H1 (cell line): ENCODE measurements around the gene PEX6. TPM values are rescaled to one million over a fixed set of nuclear protein-coding genes. Genes with fewer than 3 reads are reported as not detected.

Experiments
- CTCF ChIA-PET: fragments of 300-600 bp; sonication (Branson Sonifier 250); formaldehyde crosslinking; loops from one replicate; lab custom pipeline; 2021; ENCODE audit not compliant: partially characterized antibody; lab: Charles Lee
- POLR2A ChIA-PET: fragments of 300-600 bp; sonication (Branson Sonifier 250); formaldehyde crosslinking; loops from one replicate; lab custom pipeline; 2021; ENCODE audit warnings: inconsistent platforms; ENCODE audit not compliant: partially characterized antibody; lab: Charles Lee
- DNase-seq, 2 experiments: peaks; one replicate each; pipeline versions ENCODE4 v3.0.0 to v3.0.0-alpha.2; 2010 to 2022; ENCODE audit warnings: low spot score in 2 of 2, low read depth in 1 of 2, mixed read lengths in 1 of 2
- FAIRE-seq: peaks from 2 replicates; lab custom pipeline; 2011; peaks lifted over from hg19 to GRCh38; lab: Jason Lieb, UNC
- H2AFZ ChIP-seq: 2 replicates; pipeline ENCODE4 v1.8.1; 2012; ENCODE audit warnings: low read length, inconsistent platforms
- H2AK5ac ChIP-seq: 2 replicates; pipeline ENCODE4 v1.6.1; 2013; ENCODE audit warnings: low read depth, low read length
- H2BK120ac ChIP-seq: replicated peaks from 2 replicates; pipeline ENCODE3; 2013; ENCODE audit warnings: low read depth, low read length, inconsistent platforms
- H2BK12ac ChIP-seq: 2 replicates; pipeline ENCODE4 v1.6.1; 2013; ENCODE audit warnings: low read depth, low read length
- H2BK15ac ChIP-seq: 2 replicates; pipeline ENCODE4 v1.6.1; 2013; ENCODE audit warnings: low read length
- H2BK20ac ChIP-seq: 2 replicates; pipeline ENCODE4 v1.6.1; 2013; ENCODE audit warnings: low read length
- H2BK5ac ChIP-seq: 2 replicates; pipeline ENCODE4 v1.6.1; 2013; ENCODE audit warnings: low read depth, low read length
- H3K14ac ChIP-seq: 2 replicates; pipeline ENCODE4 v1.6.1; 2013; ENCODE audit warnings: inconsistent platforms; ENCODE audit not compliant: insufficient read length
- H3K18ac ChIP-seq: 2 replicates; pipeline ENCODE4 v1.6.1; 2013; ENCODE audit warnings: low read length; ENCODE audit errors: extremely low read depth
- H3K23ac ChIP-seq: 2 replicates; pipeline ENCODE4 v1.6.1; 2013; ENCODE audit warnings: inconsistent platforms; ENCODE audit not compliant: insufficient read length
- H3K23me2 ChIP-seq: 2 replicates; pipeline ENCODE4 v1.6.1; 2013; ENCODE audit warnings: low read depth, low read length
- H3K27ac ChIP-seq: 2 replicates; pipeline ENCODE4 v1.6.1; 2011; ENCODE audit warnings: low read depth, low read length, inconsistent platforms
- H3K27me3 ChIP-seq, 4 experiments: replicated peaks in 1 of 4; 1 replicate in 1 of 4; 2 replicates in 3 of 4; pipeline versions ENCODE4 v1.6.1 to v1.8.1; 2011 to 2013; ENCODE audit warnings: low read length in 3 of 4, mild to moderate bottlenecking in 3 of 4, inconsistent platforms in 2 of 4, mixed read lengths in 2 of 4, moderate library complexity in 1 of 4; ENCODE audit not compliant: control insufficient read depth in 3 of 4, insufficient read depth in 3 of 4; ENCODE audit errors: extremely low read depth in 1 of 4
- H3K36me3 ChIP-seq, 4 experiments: 2 replicates each; pipeline versions ENCODE4 v1.6.1 to v1.8.1; 2011 to 2013; ENCODE audit warnings: mild to moderate bottlenecking in 4 of 4, low read length in 3 of 4, moderate library complexity in 2 of 4, control low read depth in 1 of 4, inconsistent platforms in 1 of 4; ENCODE audit not compliant: insufficient read depth in 4 of 4, control insufficient read depth in 2 of 4
- H3K4ac ChIP-seq: replicated peaks from 2 replicates; pipeline ENCODE3; 2013; ENCODE audit warnings: low read length, low read depth, mixed read lengths, inconsistent platforms; ENCODE audit not compliant: insufficient read length
- H3K4me1 ChIP-seq, 4 experiments: replicated peaks in 1 of 4; 1 replicate in 1 of 4; 2 replicates in 3 of 4; pipeline versions ENCODE4 v1.6.1 to v1.8.1; 2011 to 2013; ENCODE audit warnings: low read length in 3 of 4, inconsistent platforms in 2 of 4, mixed read lengths in 1 of 4; ENCODE audit not compliant: insufficient read depth in 4 of 4, control insufficient read depth in 3 of 4
- H3K4me2 ChIP-seq, 2 experiments: 2 replicates each; pipeline versions ENCODE4 v1.6.1 to v1.8.1; 2011 to 2013; ENCODE audit warnings: low read depth in 2 of 2, low read length in 2 of 2, control low read depth in 1 of 2, inconsistent platforms in 1 of 2, mild to moderate bottlenecking in 1 of 2; ENCODE audit not compliant: insufficient read depth in 1 of 2
- H3K4me3 ChIP-seq, 4 experiments: fragments of 200-600, 300-600 bp in 1 of 4; sonication (generic), shearing (Covaris generic), sonication (Bioruptor Twin) in 1 of 4; 2 replicates each; pipeline versions ENCODE4 v1.5.1 to v1.8.1; 2011 to 2016; ENCODE audit warnings: low read length in 4 of 4, low read depth in 3 of 4, control low read depth in 2 of 4, inconsistent platforms in 2 of 4, mild to moderate bottlenecking in 2 of 4, mixed read lengths in 1 of 4, moderate library complexity in 1 of 4; ENCODE audit not compliant: insufficient read depth in 2 of 4; ENCODE audit errors: extremely low read depth in 1 of 4
- H3K56ac ChIP-seq: replicated peaks from 2 replicates; pipeline ENCODE3; 2013; ENCODE audit warnings: low read depth, mild to moderate bottlenecking, mixed read lengths, low read length, inconsistent platforms; ENCODE audit not compliant: insufficient read length
- H3K79me1 ChIP-seq: 2 replicates; pipeline ENCODE4 v1.6.1; 2013; ENCODE audit warnings: low read depth, low read length, control low read depth
- H3K79me2 ChIP-seq, 2 experiments: 2 replicates each; pipeline versions ENCODE4 v1.6.1 to v1.8.1; 2012 to 2013; ENCODE audit warnings: low read length in 2 of 2, mild to moderate bottlenecking in 2 of 2, inconsistent platforms in 1 of 2; ENCODE audit not compliant: insufficient read depth in 2 of 2, control insufficient read depth in 1 of 2
- H3K9ac ChIP-seq, 4 experiments: replicated peaks in 1 of 4; 1 replicate in 1 of 4; 2 replicates in 3 of 4; pipeline versions ENCODE4 v1.6.1 to v1.8.1; 2011 to 2013; ENCODE audit warnings: low read depth in 3 of 4, low read length in 3 of 4, control low read depth in 2 of 4, mild to moderate bottlenecking in 2 of 4, moderate library complexity in 2 of 4, inconsistent platforms in 1 of 4; ENCODE audit errors: extremely low read depth in 1 of 4
- H3K9me3 ChIP-seq, 2 experiments: 2 replicates each; pipeline versions ENCODE4 v1.6.1 to v1.8.1; 2012 to 2013; ENCODE audit warnings: mild to moderate bottlenecking in 2 of 2, moderate library complexity in 2 of 2, control low read depth in 1 of 2, inconsistent platforms in 1 of 2, low read depth in 1 of 2, low read length in 1 of 2, mixed read lengths in 1 of 2; ENCODE audit not compliant: insufficient read depth in 2 of 2
- H4K20me1 ChIP-seq, 2 experiments: replicated peaks in 1 of 2; 2 replicates each; pipeline versions ENCODE3 to v1.8.1; 2011 to 2013; ENCODE audit warnings: inconsistent platforms in 2 of 2, low read length in 2 of 2, mild to moderate bottlenecking in 1 of 2; ENCODE audit not compliant: insufficient read depth in 2 of 2, control insufficient read depth in 1 of 2
- H4K5ac ChIP-seq: 2 replicates; pipeline ENCODE4 v1.6.1; 2013; ENCODE audit warnings: low read length, low read depth, mixed read lengths, inconsistent platforms; ENCODE audit not compliant: insufficient read length
- H4K8ac ChIP-seq: 2 replicates; pipeline ENCODE4 v1.8.0; 2013; ENCODE audit warnings: mild to moderate bottlenecking, moderate library complexity, low read length, inconsistent platforms; ENCODE audit not compliant: insufficient read depth; ENCODE audit errors: extremely low read depth
- H4K91ac ChIP-seq: replicated peaks from 2 replicates; pipeline ENCODE3; 2013; ENCODE audit warnings: low read length, mixed read lengths, inconsistent platforms; ENCODE audit not compliant: insufficient read length
- CBX8 ChIP-seq: fragments of 300-800, 300-1000 bp; sonication (generic); IDR thresholded peaks from 2 replicates; pipeline ENCODE4 v1.7.1; 2016; ENCODE audit warnings: low read depth, low read length, borderline replicate concordance
- CTCF ChIP-seq, 3 experiments: IDR thresholded peaks; 1 replicate in 2 of 3; 2 replicates in 1 of 3; pipeline versions ENCODE4 v1.5.1 to v1.6.1; 2011; ENCODE audit warnings: low read length in 3 of 3, mild to moderate bottlenecking in 3 of 3, inconsistent platforms in 2 of 3, low read depth in 1 of 3, moderate library complexity in 1 of 3; ENCODE audit not compliant: insufficient read depth in 1 of 3; ENCODE audit errors: control extremely low read depth in 1 of 3
- FOSL1 ChIP-seq: IDR thresholded peaks from 2 replicates; pipeline ENCODE4 v1.6.1; 2011; ENCODE audit warnings: mild to moderate bottlenecking, low read depth, low read length, moderate library complexity; ENCODE audit not compliant: insufficient read depth
- KDM4A ChIP-seq: IDR thresholded peaks from one replicate; pipeline ENCODE4 v1.7.1; 2012; ENCODE audit warnings: low read depth, mild to moderate bottlenecking, moderate library complexity, low read length, inconsistent platforms; ENCODE audit not compliant: severe bottlenecking
- RFX5 ChIP-seq: IDR thresholded peaks from 2 replicates; pipeline ENCODE4 v1.6.1; 2011; ENCODE audit warnings: low read depth, low read length, improper control_type of control experiment, borderline replicate concordance
- SRF ChIP-seq: IDR thresholded peaks from 2 replicates; pipeline ENCODE4 v1.6.1; 2011; ENCODE audit warnings: mild to moderate bottlenecking, low read depth, low read length, moderate library complexity
- TBP ChIP-seq: IDR thresholded peaks from 2 replicates; pipeline ENCODE4 v1.6.1; 2011; ENCODE audit warnings: low read depth, low read length, improper control_type of control experiment
- USF2 ChIP-seq: IDR thresholded peaks from 2 replicates; pipeline ENCODE4 v1.6.1; 2011; ENCODE audit warnings: low read length, improper control_type of control experiment
- WGBS, 2 experiments: shearing (Covaris generic) in 1 of 2; methylation state at CpG; one replicate each; pipeline versions ENCODE4 v1.1.6 to v1.1.7; 2013 to 2015; ENCODE audit warnings: low lambda C conversion rate in 2 of 2, mixed read lengths in 2 of 2, inconsistent platforms in 1 of 2, low coverage in 1 of 2, missing lambda C conversion rate in 1 of 2; ENCODE audit not compliant: insufficient replicate concordance in 2 of 2, insufficient coverage in 1 of 2, insufficient read length in 1 of 2; ENCODE audit errors: extremely low coverage in 1 of 2, missing lambda C conversion rate in 1 of 2; 5-methylcytosine and 5-hydroxymethylcytosine counted together
- polyA plus RNA-seq, 7 experiments: library from polyadenylated mRNA; depleted of rRNA in 3 of 7; stranded (reverse) in 5 of 7; unstranded in 2 of 7; fragments of >200 nt in 5 of 7; fragments of 200-250 nt in 2 of 7; gene quantifications; 1 replicate in 5 of 7; 2 replicates in 1 of 7; 4 replicates in 1 of 7; pipeline versions ENCODE4 v1.2.1 to v1.2.3, GENCODE V29; 2011 to 2013; ENCODE audit warnings: missing spikeins in 2 of 7, mixed read lengths in 2 of 7
- total RNA-seq: library from RNA; stranded (reverse); fragmentation: NEBNext Ultra II Directional; extraction: Animal tissue kit (Norgen Biotek cat#: 25700); gene quantifications from 2 replicates; pipeline ENCODE4 v1.2.1, GENCODE V29; 2021

The PEX6 gene
- total and polyA plus RNA-seq, 2 of the 8 experiments (the other 6 are each of a cell fraction or from before 2014, with no cell fraction given): 6.4 to 12.5 TPM

- no peaks in the 10 kb centered on the region; the same call in 1 of the 2 replicates for H3K79me1 ChIP-seq
- H3K14ac ChIP-seq: no peak overlapping the region
- no peak overlapping the region for H3K56ac ChIP-seq
- H2BK12ac ChIP-seq: no peak overlapping the region
- H3K9ac ChIP-seq: no peak overlapping the region
- H3K36me3 ChIP-seq: peaks cover 0 to 11% (median 1%) of the 10 kb centered on the region in 4 experiments; a peak in 4 of 8 replicates
- H3K18ac ChIP-seq: no peak overlapping the region
- H3K4ac ChIP-seq: no peak overlapping the region
- H3K27me3 ChIP-seq: no peaks in the 10 kb centered on the region
- peaks cover 0 to 7% of the 10 kb centered on the region in 2 experiments for H4K20me1 ChIP-seq
- POLR2A ChIA-PET: interaction anchor here (0.8 to 2.5 kb wide), 3 partner anchors 12 to 18 kb away, joined by 3 to 19 read pairs (median 6); partner anchors contain the start of genes KLHDC3, MEA1 and PPP2R5D
- H3K23me2 ChIP-seq: no peaks in the 10 kb centered on the region
- no peaks in the 10 kb centered on the region; a peak in 1 of 7 replicates for H3K4me1 ChIP-seq
- no peak overlapping the region for H4K5ac ChIP-seq
- no peak overlapping the region for H2BK20ac ChIP-seq
- no peak overlapping the region for H4K8ac ChIP-seq
- DNase-seq: no peak
- H2BK120ac ChIP-seq: no peak overlapping the region
- no peak overlapping the region for H2AK5ac ChIP-seq
- H4K91ac ChIP-seq: no peak overlapping the region
- WGBS, 2 experiments: 95% methylated on average over 8 of the region's 8 CpGs; no CpG with 5 or more reads in 1 of the 2 experiments
- no peak overlapping the region for H3K4me2 ChIP-seq
- no peak overlapping the region for H3K27ac ChIP-seq
- H3K23ac ChIP-seq: no peak overlapping the region
- H3K9me3 ChIP-seq: no peaks in the 10 kb centered on the region
- H3K4me3 ChIP-seq: no peak overlapping the region
- no peak overlapping the region for H2AFZ ChIP-seq
- no peaks in the 10 kb centered on the region for H3K79me2 ChIP-seq
- no peak overlapping the region for H2BK15ac ChIP-seq
- CTCF ChIA-PET: interaction anchor here (0.8 to 1.5 kb wide), 4 partner anchors 11 to 107 kb away, joined by 3 to 7 read pairs (median 3); no protein-coding TSS in a partner anchor
- FAIRE-seq: no peak
- TF ChIP-seq RFX5: no peak
- no peak for TF ChIP-seq FOSL1
- TF ChIP-seq USF2: no peak
- TF ChIP-seq TBP: no peak
- no peak for TF ChIP-seq CBX8
- no peak for TF ChIP-seq CTCF (IDR thresholded peaks at IDR 0.05; ENCODE audit: control extremely low read depth in 1 of 3, insufficient read depth in 1 of 3, low read depth in 1 of 3, low read length in 3 of 3)
- no peak for TF ChIP-seq KDM4A
- no peak for TF ChIP-seq SRF
- no peak overlapping the region for H2BK5ac ChIP-seq
Observed at GRCh38 chr6:43001843-43002242, 22.9 kb upstream of the PEX6 start.
